ENCODE results near the gene GMDS.

DNA sequence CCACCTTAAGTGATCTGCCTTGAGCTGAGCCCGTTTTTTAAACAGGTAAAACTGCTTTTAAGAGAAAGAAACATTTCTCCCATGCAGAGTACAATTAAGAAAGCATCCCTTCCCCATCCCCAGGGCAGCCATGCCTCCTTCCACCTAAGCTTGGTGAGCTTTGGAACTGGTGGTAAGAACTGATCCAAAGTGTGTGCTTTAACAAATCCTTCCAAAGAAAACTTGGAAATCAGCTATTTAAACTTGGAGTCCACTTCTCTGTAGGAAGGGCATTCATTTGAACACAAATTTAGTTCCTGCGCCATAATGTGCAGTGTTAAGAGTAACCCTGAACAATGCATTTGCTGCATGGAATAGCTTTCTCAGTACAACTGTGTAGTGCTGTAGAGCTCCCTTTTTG lies 17.0 kb downstream of the GMDS start:
- TF ChIP-seq CTCF (IDR thresholded peaks at IDR 0.05) (no peak), EZH2 (IDR thresholded peaks at IDR 0.05; ENCODE audit: borderline replicate concordance, insufficient read depth, low read depth, low read length, poor library complexity, severe bottlenecking) (no peak)
